Activated CD4-positive, CD25-positive, alpha-beta regulatory T cell treated with anti-CD3 and anti-CD28 coated beads, Interleukin-2, amount 50 U/mL, for 16 hours (primary cell): Measurements from ENCODE around the gene RNF44.

Experiments
- DNase-seq: peaks from one replicate; pipeline ENCODE4 v3.0.0-alpha.2; 2020; ENCODE audit warnings: low read depth, low spot score

The RNF44 gene

DNA sequence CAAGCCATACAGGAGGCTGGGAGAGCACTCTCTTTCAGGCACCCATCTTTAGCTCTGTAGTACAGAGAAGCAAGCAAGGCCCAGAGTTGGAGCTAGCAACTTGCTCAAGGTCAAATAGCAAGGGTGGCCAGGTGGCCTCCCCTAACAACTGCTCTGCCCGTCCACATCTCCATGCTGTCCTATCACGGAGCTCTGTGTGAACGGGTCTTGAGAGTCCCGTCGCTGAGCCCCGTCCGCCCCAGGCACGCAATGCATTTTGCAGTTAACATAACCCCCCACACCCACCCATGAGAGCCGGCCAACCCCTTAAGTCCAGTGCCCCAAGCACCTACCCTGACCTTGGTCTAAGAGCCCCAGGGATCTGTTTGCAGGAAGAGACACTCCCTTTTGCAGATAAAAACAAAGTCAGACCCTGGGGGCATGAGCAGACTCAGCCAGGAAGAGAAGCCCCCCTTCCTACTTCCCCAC lies 1.5 kb downstream of the RNF44 start:
- no peak for DNase-seq

DNA sequence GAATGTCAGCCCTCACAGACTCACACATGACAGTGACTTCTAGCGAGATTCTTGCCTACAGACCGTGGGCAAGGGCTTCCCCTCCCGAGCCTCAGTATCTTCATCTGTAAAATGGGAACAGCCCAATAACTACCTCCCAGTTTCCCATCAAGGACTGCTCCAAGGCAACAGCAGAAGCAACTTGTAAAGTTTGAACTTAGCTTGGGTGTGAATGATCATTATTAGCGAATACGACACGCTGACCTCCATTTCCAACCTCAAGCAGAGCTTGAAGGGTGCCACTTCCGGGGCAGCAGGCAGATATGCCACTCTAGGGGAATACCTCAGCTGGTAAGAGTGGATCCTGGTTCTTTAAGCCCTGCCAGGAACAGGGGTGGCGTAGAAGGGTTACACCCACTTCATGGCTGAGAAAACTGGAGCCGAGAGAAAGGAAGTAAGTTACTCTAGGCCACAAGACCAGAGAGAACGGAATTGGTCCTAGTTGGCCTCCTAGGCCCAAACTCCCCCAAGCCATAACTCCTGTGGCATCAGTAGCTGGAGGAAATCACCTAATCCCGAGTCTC lies 2.0 kb downstream of the RNF44 start:
- no peak for DNase-seq

DNA sequence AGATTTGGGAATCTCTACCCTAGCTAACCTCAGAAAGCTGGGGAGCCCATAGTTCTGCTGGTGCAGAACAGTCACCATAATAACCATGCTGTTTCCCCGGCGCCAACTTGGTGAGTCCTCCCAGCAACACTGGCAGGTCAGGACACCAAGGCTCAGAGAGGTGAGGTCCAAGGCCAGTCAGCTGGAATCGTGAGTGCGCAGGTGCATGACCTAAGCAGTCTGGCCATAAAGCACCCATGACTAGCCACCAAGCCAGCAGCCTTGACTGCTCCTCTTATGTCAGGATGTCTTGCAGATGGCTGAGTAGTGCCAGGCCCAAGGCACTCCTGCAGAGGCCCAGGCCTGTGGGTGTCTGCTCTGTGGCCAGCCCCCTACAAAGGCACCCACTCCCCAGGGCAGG lies 2.6 kb downstream of the RNF44 start:
- no peak for DNase-seq

DNA sequence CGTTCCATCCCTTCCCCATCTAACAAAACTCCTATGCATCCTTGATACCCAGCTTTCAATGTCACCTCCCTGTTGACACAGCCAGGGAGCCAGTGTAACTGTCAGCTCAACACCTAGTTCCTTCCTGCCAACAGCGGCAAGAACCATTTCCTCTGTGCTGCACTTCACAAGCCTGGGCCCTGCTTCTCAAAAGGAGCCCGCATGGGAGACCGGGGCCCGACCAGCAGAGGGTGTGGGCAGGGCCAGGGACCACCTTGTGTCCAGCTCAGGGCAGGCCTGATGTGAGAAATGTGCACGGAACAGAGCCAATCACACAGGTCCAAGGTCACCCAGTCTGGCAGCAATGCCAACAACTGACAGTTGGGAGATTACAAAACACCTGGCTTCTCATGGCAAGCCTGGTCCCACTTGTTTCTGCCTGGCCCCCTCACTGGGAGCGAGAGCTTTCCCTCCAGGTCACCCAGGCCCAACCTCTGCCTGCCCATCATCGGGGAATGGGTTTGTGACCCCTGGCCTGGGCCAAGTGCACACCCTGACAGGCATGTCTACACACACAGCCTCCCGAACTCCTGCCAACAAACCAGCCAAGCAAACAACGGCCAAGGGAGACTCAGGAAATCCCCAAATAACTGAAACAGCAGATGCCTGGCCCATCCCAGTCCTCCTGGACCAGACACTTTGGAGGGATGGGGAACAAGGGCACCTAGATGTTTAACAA lies 3.1 kb downstream of the RNF44 start:
- no peak for DNase-seq

DNA sequence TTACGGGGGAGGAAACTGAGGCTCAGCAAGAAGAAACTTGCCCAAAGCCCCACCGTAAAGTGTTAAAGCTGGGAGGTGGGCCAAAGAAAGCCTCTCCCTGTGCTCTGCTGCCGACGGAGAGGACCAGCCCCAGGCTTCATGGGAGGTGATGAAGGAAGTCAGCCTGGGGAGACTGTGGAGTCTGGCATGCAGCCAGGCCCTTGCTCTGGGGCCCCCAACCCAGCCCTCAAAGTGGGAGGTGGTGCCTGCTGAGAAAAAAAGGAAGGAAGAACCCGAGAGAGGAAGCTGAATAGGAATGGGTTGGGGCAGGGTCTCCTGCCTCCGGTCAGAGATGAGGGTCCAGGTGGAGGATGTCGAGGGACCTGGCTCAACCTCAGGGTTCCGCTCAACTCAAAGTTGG lies 3.8 kb downstream of the RNF44 start:
- no peak for DNase-seq

DNA sequence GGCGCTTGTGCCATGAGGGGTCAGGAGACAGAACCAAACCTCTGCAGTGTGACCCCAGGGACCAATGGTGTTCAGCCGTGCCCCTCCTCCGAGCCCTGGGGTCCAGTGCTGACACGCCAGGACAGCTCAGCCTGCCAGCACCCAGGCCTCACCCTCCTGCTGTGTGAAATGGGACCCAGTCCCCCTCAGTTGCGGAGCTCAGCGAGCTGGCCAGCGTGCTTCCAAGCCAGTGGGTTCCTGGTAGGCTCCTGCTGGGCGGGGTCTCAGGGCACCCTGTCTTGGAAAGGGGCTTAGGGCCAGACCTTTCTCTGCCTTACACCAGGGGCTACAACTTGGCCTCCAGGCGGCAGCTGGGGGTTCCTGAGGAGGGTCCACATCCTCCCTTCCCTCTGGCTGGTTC lies 4.4 kb downstream of the RNF44 start:
- DNase-seq = no peak

DNA sequence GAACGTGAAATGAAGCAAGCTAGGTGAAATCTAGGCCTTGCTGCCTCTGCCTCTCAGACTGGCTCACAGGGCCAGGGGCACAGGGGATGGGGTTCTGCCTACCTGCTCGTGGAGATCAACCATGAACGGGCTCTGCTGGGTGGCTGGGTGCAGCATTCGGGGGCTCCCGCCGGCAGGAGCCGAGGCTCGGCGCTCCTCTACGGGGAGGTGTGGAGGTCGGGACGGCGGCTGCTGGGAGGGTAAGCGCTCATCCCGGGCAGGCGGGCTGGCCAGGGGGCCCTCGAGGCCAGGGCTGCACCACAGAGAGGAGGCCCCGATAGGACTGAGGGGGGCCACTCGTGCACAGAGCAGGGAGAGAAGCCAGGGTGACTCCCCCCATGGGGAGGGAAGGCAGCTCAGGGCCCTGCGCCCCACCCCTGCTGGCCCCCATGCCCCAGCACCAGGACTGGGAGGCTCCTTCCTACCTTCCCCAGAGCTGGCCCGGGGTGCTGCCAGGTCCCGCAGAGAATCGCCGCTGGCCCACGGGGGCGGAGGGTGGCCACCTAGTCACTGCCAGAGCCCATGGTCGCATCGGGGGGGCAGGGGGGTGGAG lies 5.2 kb downstream of the RNF44 start:
- no peak for DNase-seq

DNA sequence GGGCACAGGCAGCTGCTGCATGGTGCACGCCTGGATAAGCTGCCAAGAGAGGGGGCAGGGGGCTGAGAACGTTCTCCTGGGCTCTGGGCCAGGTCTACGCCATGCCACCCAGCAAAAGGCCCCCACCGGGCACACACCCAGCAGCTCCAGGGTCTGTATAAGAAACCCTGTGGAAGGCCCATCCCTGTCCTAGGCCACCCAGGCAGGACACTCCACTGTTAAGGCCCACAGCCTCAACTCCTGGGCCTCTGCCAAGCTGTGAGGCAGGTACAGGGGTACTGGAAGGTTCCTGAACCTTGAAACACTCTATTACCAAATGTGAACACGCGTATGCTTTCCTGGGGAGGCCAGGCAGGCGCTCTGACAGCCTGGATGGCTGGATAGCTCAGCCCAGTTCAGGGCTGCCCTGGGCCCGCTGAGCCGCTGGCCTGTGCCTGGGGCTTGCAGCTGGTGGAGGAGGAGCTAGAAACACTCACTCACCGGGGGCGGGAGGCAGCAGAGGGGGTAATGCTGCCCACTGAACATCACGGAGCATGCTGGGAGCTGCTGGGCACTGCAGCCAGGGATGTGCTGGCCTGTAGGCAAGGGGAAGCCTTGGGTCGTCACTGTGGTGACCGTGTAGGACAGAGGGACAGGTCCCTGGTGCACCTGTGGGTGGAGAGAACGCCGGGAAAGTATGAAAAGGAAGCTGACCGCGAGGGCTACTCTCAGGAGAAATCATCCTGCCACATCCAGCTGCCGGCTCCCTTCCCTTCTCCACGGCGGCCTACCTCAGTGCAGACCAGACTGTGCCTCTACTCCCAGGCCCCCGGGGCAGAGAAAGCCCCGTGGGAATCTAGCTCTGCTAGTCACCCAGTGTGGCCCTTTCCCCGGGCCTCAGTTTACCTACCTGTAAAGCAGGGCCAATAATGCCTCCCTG lies 6.0 kb downstream of the RNF44 start:
- no peak for DNase-seq

DNA sequence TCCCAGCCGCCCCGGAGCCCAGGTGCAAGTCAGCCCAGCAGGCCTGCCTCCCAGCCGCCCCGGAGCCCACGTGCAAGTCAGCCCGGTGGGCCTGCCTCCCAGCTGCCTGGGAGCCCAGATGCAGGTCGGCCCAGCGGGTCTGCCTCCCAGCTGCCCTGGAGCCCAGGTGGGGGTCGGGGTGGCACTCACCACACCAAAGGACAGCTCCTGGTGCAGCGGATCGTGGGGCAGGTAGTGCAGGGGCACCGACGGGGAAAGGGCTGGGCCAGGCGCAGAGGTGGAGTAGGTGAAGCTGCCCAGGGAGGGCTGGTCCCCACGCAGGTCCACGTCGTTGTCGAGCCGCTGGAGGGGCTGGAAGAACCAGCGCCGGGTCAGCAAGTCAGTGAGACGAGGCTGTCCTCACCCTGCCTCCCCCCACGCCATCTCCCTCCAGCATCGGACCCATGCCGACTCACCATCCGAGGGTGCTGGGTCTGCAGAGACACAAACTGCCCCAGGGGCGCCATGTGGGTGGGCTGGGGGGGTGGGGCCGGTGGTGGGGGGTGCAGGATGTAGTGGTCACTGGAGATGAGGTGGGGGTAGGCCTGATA lies 6.7 kb downstream of the RNF44 start:
- no peak for DNase-seq

DNA sequence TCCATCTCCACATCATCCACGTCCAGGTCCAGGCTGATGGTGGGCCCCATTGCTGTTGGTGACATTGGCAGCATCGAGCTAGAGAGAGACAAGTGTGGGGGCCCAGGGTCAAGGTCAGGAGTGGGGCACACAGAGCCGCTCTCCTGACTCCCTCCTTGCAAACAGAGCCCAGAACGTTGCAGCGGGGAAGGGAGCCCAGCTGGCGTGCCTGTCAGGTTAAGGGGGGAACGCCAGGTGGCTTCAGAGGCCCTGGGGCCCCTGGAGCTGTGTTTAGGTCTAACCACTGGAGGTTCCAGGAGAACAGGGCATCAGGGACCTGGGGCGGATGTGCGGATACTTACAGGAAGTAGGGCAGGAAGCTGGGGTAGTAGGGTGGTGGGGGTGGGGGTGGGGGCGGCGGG lies 7.5 kb downstream of the RNF44 start:
- no peak for DNase-seq

DNA sequence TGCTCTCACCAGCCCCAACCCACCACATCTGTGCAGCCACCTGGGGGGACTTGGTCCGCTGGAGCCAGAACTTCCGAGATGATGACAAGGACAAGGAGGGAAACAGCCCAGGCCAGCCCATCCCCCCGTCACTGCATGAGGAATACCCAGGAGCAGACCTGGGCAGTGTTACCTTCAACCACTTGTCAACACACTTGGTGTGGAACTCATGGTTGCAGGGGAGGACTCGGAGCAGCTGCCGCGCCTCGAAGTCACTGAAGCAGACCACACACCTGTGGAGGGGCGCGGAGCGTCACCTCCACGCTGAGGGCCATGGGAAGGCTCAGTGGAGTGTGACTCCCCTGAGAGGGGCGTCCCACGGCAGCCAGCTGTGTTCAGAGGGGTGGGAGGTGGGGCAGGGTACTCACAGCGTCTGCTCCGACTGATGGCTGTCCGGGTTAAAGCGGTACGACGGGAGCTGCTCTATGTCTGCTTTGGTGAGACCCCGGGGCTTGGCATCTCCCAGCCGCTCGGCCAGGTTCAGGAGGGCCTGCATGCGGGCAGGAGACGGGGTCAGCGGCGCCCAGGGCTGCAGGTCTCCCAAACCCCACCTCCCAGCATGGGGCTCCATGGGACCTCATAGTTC lies 8.0 kb downstream of the RNF44 start:
- no peak for DNase-seq

DNA sequence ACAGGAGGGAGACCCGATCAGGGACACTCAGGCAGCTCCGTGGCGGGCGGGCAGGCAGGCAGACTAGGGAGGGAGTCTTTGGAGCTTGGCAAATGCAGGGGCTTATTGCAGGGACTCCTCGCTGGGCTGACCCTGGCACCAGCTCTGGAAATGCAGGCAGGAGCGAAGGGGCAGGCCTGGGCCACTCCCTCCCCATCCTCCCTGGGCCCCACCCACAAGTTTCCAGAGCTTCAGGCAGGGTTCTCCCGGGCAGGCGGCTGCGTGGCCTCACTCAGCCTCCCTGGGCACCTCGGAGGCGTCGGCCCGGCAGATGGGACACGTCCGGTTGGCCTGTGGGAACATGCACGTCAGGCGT lies 8.5 kb downstream of the RNF44 start:
- no peak for DNase-seq

DNA sequence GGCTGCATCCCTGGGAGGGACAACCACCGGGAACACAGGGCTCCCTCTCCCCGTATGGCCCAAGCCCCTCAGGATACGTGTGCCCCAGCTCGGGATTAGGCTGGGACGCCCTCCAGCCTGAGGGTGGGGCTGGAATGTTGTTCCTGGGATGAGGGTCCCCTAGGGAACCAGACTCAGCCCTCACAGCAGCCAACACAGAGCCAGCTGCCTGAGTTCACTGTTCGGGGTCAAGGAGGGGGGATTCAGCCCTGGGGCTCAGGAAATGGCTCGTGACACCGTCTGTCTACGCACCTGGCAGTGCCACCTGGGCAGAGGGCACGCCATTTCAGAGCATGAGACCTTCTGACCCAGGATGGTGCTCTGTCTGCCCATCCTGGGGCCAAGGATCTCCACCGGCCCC lies 8.9 kb downstream of the RNF44 start:
- DNase-seq = no peak

DNA sequence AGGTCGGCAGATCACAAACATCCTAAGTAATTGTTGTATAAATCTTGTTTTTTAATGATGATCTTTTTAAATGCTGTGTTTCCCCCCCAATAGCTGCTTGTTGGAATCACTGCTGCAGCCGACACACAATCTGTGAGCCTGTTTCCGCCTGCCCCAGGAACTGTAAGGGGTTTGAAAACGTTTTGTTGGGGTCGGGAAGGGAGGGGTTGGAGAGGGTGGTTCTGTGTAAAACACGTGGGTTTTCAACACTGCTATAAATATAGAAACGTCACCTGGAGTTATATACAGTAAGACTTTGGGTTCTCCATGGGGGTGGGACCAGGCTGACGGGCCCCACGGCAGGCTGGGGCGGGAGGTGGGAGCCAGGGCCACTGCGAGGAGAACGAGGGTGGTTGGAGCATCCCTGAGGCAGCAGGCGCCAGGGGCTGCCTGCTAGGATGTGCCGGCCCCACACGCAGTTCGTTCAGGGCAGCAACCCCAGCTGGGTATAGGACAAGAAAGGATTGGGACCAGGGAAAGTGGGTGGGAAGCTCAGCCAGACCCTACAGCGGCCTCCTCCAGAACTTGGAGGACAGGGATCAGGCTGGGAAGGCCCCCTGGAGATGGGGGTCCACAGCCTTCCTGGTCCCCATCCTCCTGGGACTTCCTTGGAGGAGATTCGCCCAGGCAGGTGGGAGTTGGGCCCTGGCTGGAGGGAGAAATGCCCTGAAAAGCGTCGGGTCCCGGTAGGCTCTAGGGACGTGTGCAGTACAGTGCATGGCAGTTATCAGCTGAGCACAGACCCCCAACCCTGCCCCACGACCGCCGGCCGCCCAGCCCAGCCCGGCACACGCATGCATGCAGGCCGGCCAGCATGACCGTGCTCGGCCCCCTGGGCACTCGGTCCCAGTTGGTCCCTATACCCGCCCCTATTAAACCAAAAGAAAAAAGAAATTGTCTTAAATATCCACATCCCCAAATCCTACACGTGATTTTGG lies 9.7 kb downstream of the RNF44 start:
- DNase-seq = no peak

DNA sequence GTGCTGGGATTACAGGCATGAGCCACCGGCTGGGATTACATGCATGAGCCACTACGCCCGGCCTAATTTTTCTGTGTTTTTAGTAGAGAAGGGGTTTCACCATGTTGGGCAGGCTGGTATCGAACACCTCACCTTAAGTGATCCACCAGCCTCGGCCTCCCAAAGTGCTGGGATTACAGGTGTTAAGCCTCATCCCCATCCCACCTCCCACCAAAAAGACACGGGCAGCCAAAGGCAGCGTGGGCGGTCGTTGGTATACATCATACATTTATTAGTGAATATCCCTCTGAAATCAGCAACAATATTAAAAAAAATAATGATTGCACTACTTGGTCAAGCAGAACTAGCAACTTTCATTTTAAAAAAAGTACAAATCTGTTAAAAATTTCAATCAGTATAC lies 10.7 kb downstream of the RNF44 start:
- DNase-seq = no peak

DNA sequence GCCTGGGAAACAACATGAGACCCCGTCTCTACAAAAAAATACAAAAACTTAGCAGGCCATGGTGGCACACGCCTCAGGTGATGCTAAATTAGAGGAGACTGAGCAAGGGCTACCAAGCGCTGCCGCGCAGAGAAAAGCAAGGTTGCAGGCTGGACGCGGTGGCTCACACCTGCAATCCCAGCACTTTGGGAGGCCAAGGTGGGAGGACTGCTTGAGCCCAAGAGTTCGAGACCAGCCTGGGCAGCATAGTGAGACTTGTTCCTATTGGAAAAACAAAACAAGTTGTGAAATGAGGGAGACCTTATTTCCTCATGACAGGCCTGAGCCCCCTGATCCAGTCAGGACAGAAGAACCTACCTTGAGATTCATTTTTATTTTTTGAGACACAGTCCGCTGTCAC lies 11.5 kb downstream of the RNF44 start:
- no peak for DNase-seq

DNA sequence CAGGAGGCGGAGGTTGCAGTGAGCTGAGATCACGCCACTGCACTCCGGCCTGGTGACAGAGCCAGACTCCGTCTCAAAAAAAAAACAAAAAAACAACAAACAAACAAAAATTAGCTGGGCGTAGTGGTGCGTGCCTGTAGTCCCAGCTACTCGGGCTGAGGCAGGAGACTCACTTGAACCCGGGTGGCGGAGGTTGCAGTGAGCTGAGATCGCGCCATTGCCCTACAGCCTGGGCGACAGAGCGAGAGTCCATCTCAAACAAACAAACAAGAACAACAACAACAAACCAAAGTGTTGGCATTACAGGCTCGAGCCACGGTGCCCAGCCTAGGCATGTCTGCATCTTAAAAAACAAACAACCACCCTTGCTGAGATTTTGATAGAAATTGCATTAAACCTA lies 12.2 kb downstream of the RNF44 start:
- no peak for DNase-seq

DNA sequence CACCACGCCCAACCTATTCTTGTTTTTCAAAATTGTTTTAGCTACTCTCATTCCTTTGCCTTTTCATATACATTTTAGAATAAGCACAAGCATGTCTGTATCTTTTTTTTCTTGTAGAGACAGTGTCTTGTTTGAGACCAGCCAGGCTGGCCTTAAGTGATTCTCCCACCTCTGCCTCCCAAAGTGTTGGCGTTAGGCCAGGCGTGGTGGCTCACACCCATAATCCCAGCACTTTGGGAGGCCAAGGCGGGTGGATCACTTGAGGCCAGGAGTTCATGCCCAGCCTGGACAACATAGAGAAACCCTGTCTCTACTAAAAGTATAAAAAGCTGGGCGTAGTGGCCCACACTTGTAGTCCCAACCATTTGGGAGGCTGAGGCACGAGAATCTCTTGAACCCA lies 13.1 kb downstream of the RNF44 start:
- DNase-seq = no peak

DNA sequence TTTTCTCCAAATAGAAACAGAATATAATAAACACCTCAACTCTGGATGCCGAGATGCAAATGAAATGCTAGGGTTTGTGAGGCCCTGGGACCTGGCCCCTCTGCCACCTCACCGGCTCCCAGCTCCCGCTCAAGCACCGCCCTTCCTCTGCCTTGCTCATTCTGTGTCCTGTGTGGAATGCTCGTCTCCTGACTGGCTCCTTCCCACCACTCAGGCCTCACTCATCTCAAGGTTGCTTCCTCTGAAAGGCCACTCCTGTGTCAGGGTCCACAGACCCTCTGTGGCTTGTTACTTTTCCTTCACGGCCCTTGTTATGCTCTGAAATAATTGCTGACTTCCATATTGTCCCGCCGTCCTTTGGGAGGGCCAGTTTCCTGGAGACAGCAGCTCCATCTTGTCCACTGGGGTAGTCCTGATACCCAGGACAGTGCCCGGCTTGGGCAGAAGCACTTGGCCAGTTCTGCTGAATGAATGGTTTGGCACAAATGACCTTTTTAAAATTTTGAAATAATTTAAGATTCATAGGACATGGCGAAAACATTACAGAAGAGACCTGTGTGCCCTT lies 15.4 kb downstream of the RNF44 start:
- no peak for DNase-seq

DNA sequence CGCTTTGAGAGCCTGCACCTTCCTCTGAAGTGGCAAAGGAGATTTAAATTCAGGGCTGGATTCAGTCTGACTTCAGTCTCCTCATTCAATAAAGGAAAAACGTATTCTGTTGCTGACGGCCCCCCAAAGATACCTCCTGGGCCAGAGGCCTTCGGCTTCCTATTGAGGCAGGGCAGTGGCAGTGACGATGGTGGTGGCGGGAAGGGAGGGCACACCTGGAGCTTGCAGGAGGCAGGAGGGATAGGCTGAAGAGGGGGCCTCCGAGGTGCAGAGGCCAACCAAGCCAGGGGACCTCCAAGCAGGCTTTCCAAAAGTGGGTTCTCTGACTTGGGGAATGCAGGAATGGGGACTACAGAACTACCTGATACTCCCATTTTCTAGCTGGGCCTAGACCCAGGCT lies 15.9 kb downstream of the RNF44 start:
- DNase-seq = no peak
